HepG2 (cell line): ENCODE data around the gene DCAKD. TPM values are rescaled to one million over a fixed set of nuclear protein-coding genes. Genes with fewer than 3 reads are reported as not detected.

Experiments
- ATAC-seq: fragments of 200-7000 bp; cut with Tn5 transposase; 3 replicates; pipeline ENCODE4 v1.9.1; 2020; ENCODE audit warnings: mild to moderate bottlenecking, moderate library complexity
- BruUV-seq: library from RNA; stranded (reverse); fragments of 400-500 nt; replicated peaks from 2 replicates; lab custom pipeline; 2021; lab: Mats Ljungman, UMichigan
- CTCF ChIA-PET: fragments of 300-600 bp; formaldehyde crosslinking; extraction: SDS; loops from one replicate; lab custom pipeline; 2021; ENCODE audit warnings: low total read pairs, inconsistent platforms, low intra/inter-chr PET ratio; lab: Yijun Ruan, JAX
- POLR2A ChIA-PET: fragments of 350-600 bp; sonication (Branson Sonifier 250); formaldehyde crosslinking; loops from one replicate; lab custom pipeline; 2020; ENCODE audit warnings: antibody characterized with exemption, inconsistent platforms; lab: Yijun Ruan, JAX
- DNase-seq: peaks from one replicate; pipeline ENCODE4 v3.0.0-alpha.2; 2015; ENCODE audit warnings: low spot score
- FAIRE-seq: peaks from 3 replicates; lab custom pipeline; 2011; peaks lifted over from hg19 to GRCh38; lab: Jason Lieb, UNC
- H2AFZ ChIP-seq: one replicate; pipeline ENCODE4 v1.6.1; 2011; ENCODE audit warnings: low read length, inconsistent platforms
- H3K27ac ChIP-seq: fragments of 300-600 bp; 3 replicates; pipeline ENCODE4 v1.8.0; 2011; ENCODE audit warnings: mixed run types, mild to moderate bottlenecking, mixed read lengths, low read length, inconsistent platforms; ENCODE audit not compliant: insufficient read depth; ENCODE audit errors: extremely low read length
- H3K27me3 ChIP-seq, 2 experiments: fragments of 200-600 bp in 1 of 2; 2 replicates in 1 of 2; 3 replicates in 1 of 2; pipeline versions ENCODE4 v1.6.0 to v1.8.0; 2011; ENCODE audit warnings: low read length in 2 of 2, mild to moderate bottlenecking in 2 of 2, moderate library complexity in 2 of 2, inconsistent platforms in 1 of 2; ENCODE audit not compliant: insufficient read depth in 2 of 2, control insufficient read depth in 1 of 2
- H3K36me3 ChIP-seq, 2 experiments: fragments of 200-600 bp in 1 of 2; replicated peaks in 1 of 2; 2 replicates in 1 of 2; 3 replicates in 1 of 2; pipeline versions ENCODE4 v1.5.1 to v1.8.0; 2011; ENCODE audit warnings: low read length in 2 of 2, inconsistent platforms in 1 of 2; ENCODE audit not compliant: insufficient read depth in 2 of 2, control insufficient read depth in 1 of 2
- H3K4me1 ChIP-seq: 2 replicates; pipeline ENCODE4 v1.5.1; 2012; ENCODE audit warnings: low read length, inconsistent platforms; ENCODE audit not compliant: insufficient read depth
- H3K4me2 ChIP-seq: 2 replicates; pipeline ENCODE4 v1.6.0; 2011; ENCODE audit warnings: low read depth, low read length, inconsistent platforms
- H3K4me3 ChIP-seq, 3 experiments: fragments of 200-600 bp in 1 of 3; sonication (generic), shearing (Covaris generic) in 1 of 3; replicated peaks in 1 of 3; 2 replicates each; pipeline ENCODE4 v1.5.1; 2011 to 2016; ENCODE audit warnings: low read length in 3 of 3, inconsistent platforms in 2 of 3, low read depth in 2 of 3, mild to moderate bottlenecking in 2 of 3, control low read depth in 1 of 3, mixed read lengths in 1 of 3; ENCODE audit not compliant: insufficient read depth in 1 of 3
- H3K79me2 ChIP-seq: one replicate; pipeline ENCODE4 v1.6.1; 2011; ENCODE audit warnings: low read length, inconsistent platforms; ENCODE audit not compliant: insufficient read depth
- H3K9ac ChIP-seq: 2 replicates; pipeline ENCODE4 v1.6.0; 2011; ENCODE audit warnings: mild to moderate bottlenecking, low read depth, low read length, inconsistent platforms; ENCODE audit not compliant: insufficient read depth
- H3K9me3 ChIP-seq: 2 replicates; pipeline ENCODE4 v1.5.1; 2012; ENCODE audit warnings: mild to moderate bottlenecking, low read length
- H4K20me1 ChIP-seq: 2 replicates; pipeline ENCODE4 v1.6.0; 2011; ENCODE audit warnings: inconsistent platforms, mild to moderate bottlenecking, low read length, moderate library complexity; ENCODE audit not compliant: insufficient read depth
- ARNT2 ChIP-seq: sonication (generic); formaldehyde crosslinking; IDR thresholded peaks from 2 replicates; pipeline ENCODE4 v1.8.0; 2022; ENCODE audit warnings: mild to moderate bottlenecking, low read depth, missing genetic modification reagents, moderate library complexity
- CBX1 ChIP-seq: IDR thresholded peaks from one replicate; pipeline ENCODE4 v1.6.1; 2016; ENCODE audit warnings: antibody characterized with exemption, low read depth
- FOXA1 ChIP-seq, 2 experiments: fragments of 450-650 bp in 1 of 2; sonication (generic) in 1 of 2; formaldehyde crosslinking in 1 of 2; IDR thresholded peaks; 2 replicates each; pipeline versions ENCODE4 v1.4.0 to v1.6.1; 2016 to 2020; ENCODE audit warnings: missing genetic modification reagents in 1 of 2
- IRF2 ChIP-seq: IDR thresholded peaks from 2 replicates; pipeline ENCODE4 v1.6.1; 2018; ENCODE audit warnings: missing genetic modification reagents, missing compliant biosample characterization
- MXD4 ChIP-seq: IDR thresholded peaks from 2 replicates; pipeline ENCODE4 v1.6.1; 2016; ENCODE audit warnings: mild to moderate bottlenecking, missing biosample characterization, missing genetic modification reagents
- SMYD3 ChIP-seq: sonication (generic); formaldehyde crosslinking; IDR thresholded peaks from 2 replicates; pipeline ENCODE4 v1.8.1; 2023; ENCODE audit warnings: mild to moderate bottlenecking, missing genetic modification reagents
- ZNF33A ChIP-seq: sonication (generic); formaldehyde crosslinking; IDR thresholded peaks from 2 replicates; pipeline ENCODE4 v1.5.1; 2020; ENCODE audit warnings: missing genetic modification reagents, mild to moderate bottlenecking, moderate library complexity, borderline replicate concordance
- ZNF768 ChIP-seq: sonication (generic); formaldehyde crosslinking; IDR thresholded peaks from 2 replicates; pipeline ENCODE4 v1.4.0; 2020; ENCODE audit warnings: missing genetic modification reagents
- ZNF878 ChIP-seq: sonication (generic); formaldehyde crosslinking; IDR thresholded peaks from 2 replicates; pipeline ENCODE4 v1.8.1; 2023; ENCODE audit warnings: mild to moderate bottlenecking, missing genetic modification reagents, moderate library complexity
- WGBS: methylation state at CpG from one replicate; pipeline ENCODE4 v1.1.6; 2017; ENCODE audit warnings: low lambda C conversion rate; 5-methylcytosine and 5-hydroxymethylcytosine counted together
- in situ Hi-C: cut with HindIII; loops from 2 replicates; pipeline ENCODE4 v1.10.0; 2017; ENCODE audit warnings: low pct_unique_long_range_greater_than_20kb; ENCODE audit not compliant: extremely low pct_ligation_motif_present
- intact Hi-C: fragments of 100-400 bp; cut with micrococcal nuclease; formaldehyde crosslinking; loops from one replicate; pipeline ENCODE4 v1.10.0; 2022; ENCODE audit not compliant: unreplicated experiment
- polyA plus RNA-seq, 8 experiments: library from polyadenylated mRNA; depleted of rRNA in 3 of 8; stranded (reverse) in 7 of 8; unstranded in 1 of 8; fragments of >200 nt; fragmentation: Illumina TruSeq in 4 of 8; extraction: Trizol in 4 of 8; gene quantifications; 2 replicates each; pipeline versions ENCODE4 v1.2.1 to v1.2.3, GENCODE V29; 2011 to 2016; ENCODE audit warnings: low read depth in 4 of 8, missing spikeins in 1 of 8, mixed read lengths in 1 of 8; ENCODE audit not compliant: insufficient read depth in 1 of 8
- total RNA-seq, 5 experiments: library from RNA; depleted of rRNA; stranded (reverse); fragments of >200 nt; fragmentation: Illumina TruSeq; extraction: Trizol; gene quantifications; 2 replicates each; pipeline ENCODE4 v1.2.3, GENCODE V29; 2016; ENCODE audit warnings: low read depth in 1 of 5
- TF ChIP-seq, protein P1 (sequence below): sonication (generic); formaldehyde crosslinking; IDR thresholded peaks from 2 replicates; pipeline ENCODE4 v1.4.0; 2020; ENCODE audit warnings: mild to moderate bottlenecking, missing genetic modification reagents
- TF ChIP-seq, protein P2 (sequence below): IDR thresholded peaks from 2 replicates; pipeline ENCODE4 v1.6.1; 2016; ENCODE audit warnings: missing genetic modification reagents, missing compliant biosample characterization
- TF ChIP-seq, protein P3 (sequence below): sonication (generic); formaldehyde crosslinking; IDR thresholded peaks from 2 replicates; pipeline ENCODE4 v1.5.0; 2020; ENCODE audit warnings: mild to moderate bottlenecking, missing genetic modification reagents, borderline replicate concordance
- TF ChIP-seq, protein P4 (sequence below): IDR thresholded peaks from 2 replicates; pipeline ENCODE4 v1.6.1; 2016; ENCODE audit warnings: mild to moderate bottlenecking

DCAKD gene
- total and polyA plus RNA-seq, 2 of the 13 experiments (the other 11 are each of a cell fraction or from before 2014, with no cell fraction given): 25.9 to 29.2 TPM

DNA sequence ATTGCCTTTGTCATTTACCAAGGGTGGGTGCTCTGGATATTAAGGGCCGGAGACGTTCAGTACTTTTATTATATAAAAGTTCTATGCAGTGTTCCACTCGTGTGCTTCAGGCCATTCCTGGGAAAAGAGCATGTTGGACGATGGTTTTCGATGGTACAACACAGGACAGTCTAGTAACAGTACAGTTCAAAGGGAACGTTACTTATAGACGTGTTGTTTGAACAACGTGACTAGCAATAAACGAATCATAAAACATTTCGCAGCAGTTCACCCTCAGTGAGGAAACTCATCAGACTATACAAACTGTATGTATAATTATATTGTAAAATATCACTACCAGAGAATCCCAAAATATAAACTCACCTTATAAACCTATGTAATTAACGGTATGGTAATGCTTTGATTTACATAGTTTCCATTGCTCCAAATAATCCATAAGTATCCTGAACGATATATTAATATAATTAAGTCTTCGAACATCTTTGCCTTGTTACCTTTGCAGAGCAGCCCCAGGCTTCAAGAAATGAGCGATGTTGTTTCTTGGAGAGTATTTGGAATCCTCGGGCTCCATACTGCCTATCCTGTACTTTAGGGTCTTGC is 10.3 kb upstream of the DCAKD start:
- H4K20me1 ChIP-seq: peaks cover 3% of the 10 kb centered on the region; the same call in 1 of the 2 replicates
- TSS peak; percentile 84 for BruUV-seq
- DNase-seq (no peak), FAIRE-seq (no peak), ATAC-seq (no peak)
- no peaks in the 10 kb centered on the region for H3K9me3 ChIP-seq
- in situ Hi-C loops (no loop called here), intact Hi-C loops (no loop called here)
- peak overlapping the region; percentile 91 to 99 (median 96) for H3K4me3 ChIP-seq
- POLR2A ChIA-PET: interaction anchor here (0.6 to 3.0 kb wide), 32 partner anchors 10 to 286 kb away, joined by 3 to 74 read pairs (median 5); partner anchors contain the start of genes ACBD4, DCAKD, EFTUD2 and HEXIM1
- CTCF ChIA-PET: no interaction called here
- H3K27me3 ChIP-seq: no peaks in the 10 kb centered on the region; a peak in 1 of 5 replicates
- WGBS: 7% methylated on average over 15 of the region's 15 CpGs
- peak overlapping the region; percentile 79 for H3K4me2 ChIP-seq
- H3K36me3 ChIP-seq: peaks cover 0 to 5% of the 10 kb centered on the region in 2 experiments; a peak in 2 of 5 replicates
- H2AFZ ChIP-seq: no peak overlapping the region
- peaks cover 54% of the 10 kb centered on the region for H3K79me2 ChIP-seq
- peak overlapping the region; percentile 98 for H3K9ac ChIP-seq
- peaks cover 46% of the 10 kb centered on the region for H3K4me1 ChIP-seq
- peak overlapping the region; percentile 94 for H3K27ac ChIP-seq
- TF ChIP-seq FOXA1 (IDR thresholded peaks at IDR 0.05) (no peak), FOXA1 (CRISPR knock-in tag; IDR thresholded peaks at IDR 0.05) (peak; percentile 46; the same call in 1 of the 2 replicates), ZNF878 (CRISPR knock-in tag) (0 out of 2 replicates have a peak, but pooled peaks have one; percentile 16), IRF2 (CRISPR knock-in tag) (no peak), SMYD3 (CRISPR knock-in tag) (no peak), ZNF33A (0 out of 2 replicates have a peak, but pooled peaks have one; percentile 19), ARNT2 (CRISPR knock-in tag) (peak; percentile 0; the same call in 1 of the 2 replicates), ZNF768 (CRISPR knock-in tag) (no peak), MXD4 (0 out of 2 replicates have a peak, but pooled peaks have one; percentile 39), CBX1 (peak; percentile 4)
- TF ChIP-seq, protein P1, sequence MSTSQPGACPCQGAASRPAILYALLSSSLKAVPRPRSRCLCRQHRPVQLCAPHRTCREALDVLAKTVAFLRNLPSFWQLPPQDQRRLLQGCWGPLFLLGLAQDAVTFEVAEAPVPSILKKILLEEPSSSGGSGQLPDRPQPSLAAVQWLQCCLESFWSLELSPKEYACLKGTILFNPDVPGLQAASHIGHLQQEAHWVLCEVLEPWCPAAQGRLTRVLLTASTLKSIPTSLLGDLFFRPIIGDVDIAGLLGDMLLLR: no peak
- TF ChIP-seq, protein P2, sequence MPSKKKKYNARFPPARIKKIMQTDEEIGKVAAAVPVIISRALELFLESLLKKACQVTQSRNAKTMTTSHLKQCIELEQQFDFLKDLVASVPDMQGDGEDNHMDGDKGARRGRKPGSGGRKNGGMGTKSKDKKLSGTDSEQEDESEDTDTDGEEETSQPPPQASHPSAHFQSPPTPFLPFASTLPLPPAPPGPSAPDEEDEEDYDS (CRISPR knock-in tag): 0 out of 2 replicates have a peak, but pooled peaks have one; percentile 20
- TF ChIP-seq, protein P3, sequence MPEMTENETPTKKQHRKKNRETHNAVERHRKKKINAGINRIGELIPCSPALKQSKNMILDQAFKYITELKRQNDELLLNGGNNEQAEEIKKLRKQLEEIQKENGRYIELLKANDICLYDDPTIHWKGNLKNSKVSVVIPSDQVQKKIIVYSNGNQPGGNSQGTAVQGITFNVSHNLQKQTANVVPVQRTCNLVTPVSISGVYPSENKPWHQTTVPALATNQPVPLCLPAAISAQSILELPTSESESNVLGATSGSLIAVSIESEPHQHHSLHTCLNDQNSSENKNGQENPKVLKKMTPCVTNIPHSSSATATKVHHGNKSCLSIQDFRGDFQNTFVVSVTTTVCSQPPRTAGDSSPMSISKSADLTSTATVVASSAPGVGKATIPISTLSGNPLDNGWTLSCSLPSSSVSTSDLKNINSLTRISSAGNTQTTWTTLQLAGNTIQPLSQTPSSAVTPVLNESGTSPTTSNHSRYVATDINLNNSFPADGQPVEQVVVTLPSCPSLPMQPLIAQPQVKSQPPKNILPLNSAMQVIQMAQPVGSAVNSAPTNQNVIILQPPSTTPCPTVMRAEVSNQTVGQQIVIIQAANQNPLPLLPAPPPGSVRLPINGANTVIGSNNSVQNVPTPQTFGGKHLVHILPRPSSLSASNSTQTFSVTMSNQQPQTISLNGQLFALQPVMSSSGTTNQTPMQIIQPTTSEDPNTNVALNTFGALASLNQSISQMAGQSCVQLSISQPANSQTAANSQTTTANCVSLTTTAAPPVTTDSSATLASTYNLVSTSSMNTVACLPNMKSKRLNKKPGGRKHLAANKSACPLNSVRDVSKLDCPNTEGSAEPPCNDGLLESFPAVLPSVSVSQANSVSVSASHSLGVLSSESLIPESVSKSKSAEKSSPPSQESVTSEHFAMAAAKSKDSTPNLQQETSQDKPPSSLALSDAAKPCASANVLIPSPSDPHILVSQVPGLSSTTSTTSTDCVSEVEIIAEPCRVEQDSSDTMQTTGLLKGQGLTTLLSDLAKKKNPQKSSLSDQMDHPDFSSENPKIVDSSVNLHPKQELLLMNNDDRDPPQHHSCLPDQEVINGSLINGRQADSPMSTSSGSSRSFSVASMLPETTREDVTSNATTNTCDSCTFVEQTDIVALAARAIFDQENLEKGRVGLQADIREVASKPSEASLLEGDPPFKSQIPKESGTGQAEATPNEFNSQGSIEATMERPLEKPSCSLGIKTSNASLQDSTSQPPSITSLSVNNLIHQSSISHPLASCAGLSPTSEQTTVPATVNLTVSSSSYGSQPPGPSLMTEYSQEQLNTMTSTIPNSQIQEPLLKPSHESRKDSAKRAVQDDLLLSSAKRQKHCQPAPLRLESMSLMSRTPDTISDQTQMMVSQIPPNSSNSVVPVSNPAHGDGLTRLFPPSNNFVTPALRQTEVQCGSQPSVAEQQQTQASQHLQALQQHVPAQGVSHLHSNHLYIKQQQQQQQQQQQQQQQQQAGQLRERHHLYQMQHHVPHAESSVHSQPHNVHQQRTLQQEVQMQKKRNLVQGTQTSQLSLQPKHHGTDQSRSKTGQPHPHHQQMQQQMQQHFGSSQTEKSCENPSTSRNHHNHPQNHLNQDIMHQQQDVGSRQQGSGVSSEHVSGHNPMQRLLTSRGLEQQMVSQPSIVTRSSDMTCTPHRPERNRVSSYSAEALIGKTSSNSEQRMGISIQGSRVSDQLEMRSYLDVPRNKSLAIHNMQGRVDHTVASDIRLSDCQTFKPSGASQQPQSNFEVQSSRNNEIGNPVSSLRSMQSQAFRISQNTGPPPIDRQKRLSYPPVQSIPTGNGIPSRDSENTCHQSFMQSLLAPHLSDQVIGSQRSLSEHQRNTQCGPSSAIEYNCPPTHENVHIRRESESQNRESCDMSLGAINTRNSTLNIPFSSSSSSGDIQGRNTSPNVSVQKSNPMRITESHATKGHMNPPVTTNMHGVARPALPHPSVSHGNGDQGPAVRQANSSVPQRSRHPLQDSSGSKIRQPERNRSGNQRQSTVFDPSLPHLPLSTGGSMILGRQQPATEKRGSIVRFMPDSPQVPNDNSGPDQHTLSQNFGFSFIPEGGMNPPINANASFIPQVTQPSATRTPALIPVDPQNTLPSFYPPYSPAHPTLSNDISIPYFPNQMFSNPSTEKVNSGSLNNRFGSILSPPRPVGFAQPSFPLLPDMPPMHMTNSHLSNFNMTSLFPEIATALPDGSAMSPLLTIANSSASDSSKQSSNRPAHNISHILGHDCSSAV (CRISPR knock-in tag): no peak
- TF ChIP-seq, protein P4, sequence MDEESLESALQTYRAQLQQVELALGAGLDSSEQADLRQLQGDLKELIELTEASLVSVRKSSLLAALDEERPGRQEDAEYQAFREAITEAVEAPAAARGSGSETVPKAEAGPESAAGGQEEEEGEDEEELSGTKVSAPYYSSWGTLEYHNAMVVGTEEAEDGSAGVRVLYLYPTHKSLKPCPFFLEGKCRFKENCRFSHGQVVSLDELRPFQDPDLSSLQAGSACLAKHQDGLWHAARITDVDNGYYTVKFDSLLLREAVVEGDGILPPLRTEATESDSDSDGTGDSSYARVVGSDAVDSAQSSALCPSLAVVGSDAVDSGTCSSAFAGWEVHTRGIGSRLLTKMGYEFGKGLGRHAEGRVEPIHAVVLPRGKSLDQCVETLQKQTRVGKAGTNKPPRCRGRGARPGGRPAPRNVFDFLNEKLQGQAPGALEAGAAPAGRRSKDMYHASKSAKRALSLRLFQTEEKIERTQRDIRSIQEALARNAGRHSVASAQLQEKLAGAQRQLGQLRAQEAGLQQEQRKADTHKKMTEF (CRISPR knock-in tag): no peak
